ENCODE data around the gene ARIH2. TPM values are rescaled to one million over a fixed set of nuclear protein-coding genes. Genes with fewer than 3 reads are reported as not detected.

ARIH2 gene
- total RNA-seq, 1 experiment from 2014 or later = 106 TPM

DNA sequence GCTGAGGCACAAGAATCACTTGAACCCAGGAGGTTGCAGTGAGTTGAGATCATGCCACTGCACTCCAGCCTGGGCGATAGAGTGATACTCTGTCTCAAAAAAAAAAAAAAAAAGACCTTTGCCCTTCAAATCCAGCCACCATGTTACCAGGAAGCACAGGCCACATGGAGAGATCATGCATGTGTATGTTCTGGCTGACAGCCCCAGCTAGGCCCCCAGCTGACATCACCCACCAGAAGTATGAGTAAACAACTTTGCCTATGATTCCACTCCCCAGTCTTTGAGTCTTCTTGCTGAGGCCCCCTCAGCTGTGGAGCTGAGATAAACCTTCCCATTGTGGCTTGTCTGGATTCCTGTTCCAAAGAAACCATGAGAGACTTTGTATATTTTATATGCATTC is 3.3 kb upstream of the ARIH2 start:
- intact Hi-C loops (cut with micrococcal nuclease; ENCODE audit: unreplicated experiment) = loop anchor here (5.0 to 10.0 kb wide), 2 partner anchors 68 to 200 kb away; partner anchors contain the start of genes IP6K2 and PRKAR2A
- CTCF ChIA-PET = interaction anchor here (0.6 kb wide), 1 partner anchor 61 kb away, joined by 3 read pairs; no protein-coding TSS in a partner anchor

DNA sequence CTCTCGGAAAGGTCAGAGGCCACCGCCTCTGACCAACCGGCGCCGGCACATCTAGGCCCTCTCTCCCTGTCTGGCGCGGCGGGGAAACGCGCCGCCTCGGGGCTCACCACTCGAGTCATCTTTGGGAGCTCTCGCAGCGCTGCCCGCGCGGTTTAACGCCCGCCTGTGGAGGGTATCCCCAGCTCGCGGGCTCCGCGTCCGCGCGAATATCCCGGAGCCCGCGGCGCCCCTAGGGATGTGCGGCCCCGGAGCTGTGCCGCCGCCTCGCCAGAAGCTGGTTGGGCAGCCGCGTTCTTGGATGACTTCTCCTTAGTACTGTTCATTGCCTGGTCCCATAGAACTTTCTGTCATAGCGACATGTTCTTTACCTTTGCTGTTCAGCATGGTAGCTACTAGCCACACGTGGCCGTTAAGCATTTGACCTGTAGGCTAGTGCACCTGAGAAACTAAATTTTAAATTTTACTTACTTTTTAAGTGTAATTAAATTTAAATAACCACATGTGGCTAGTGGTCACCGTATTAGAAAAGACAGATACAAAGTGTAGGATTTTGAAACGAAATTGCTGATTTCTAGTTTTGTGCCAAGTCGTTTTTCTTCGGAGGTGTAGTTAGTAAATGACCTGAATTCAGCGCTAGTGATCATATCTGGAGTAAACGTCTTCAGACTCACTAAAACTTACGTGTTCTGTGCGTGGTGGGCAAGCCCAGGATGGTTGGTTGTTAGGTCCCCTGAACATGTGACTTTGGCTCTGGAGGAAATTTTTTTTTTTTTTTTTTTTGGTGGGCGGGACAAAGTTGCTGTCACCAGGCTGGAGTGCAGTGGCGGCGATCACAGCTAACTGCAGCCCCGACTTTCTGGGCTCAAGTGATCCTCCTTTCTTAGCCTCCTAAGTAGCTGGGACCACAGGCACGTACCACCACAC is 835 bp downstream of the ARIH2 start:
- TSS peak; percentile 54 for BruUV-seq (replicated peaks)
- peak; percentile 44 to 64 for DNase-seq
- intact Hi-C loops (cut with micrococcal nuclease; ENCODE audit: unreplicated experiment) = loop anchor here (2.0 to 10.0 kb wide), 3 partner anchors 21 to 205 kb away; partner anchors contain the start of genes IP6K2, PRKAR2A and SLC25A20
- H3K9me3 Mint-ChIP-seq (ENCODE audit: unreplicated experiment) = no peaks in the 10 kb centered on the region
- H3K4me3 Mint-ChIP-seq (ENCODE audit: unreplicated experiment) = peak overlapping the region; percentile 97
- peak overlapping the region; percentile 98 for H3K27ac Mint-ChIP-seq (ENCODE audit: unreplicated experiment)
- H3K9me3 ChIP-seq = no peaks in the 10 kb centered on the region
- H3K27me3 ChIP-seq (replicated peaks; ENCODE audit: control insufficient read depth, insufficient read depth, low read length) = no peaks in the 10 kb centered on the region
- ChIA-PET POLR2A (interaction anchor here (0.6 to 1.2 kb wide), 14 partner anchors 21 to 800 kb away, joined by 3 to 8 read pairs (median 6); partner anchors contain the start of genes IP6K2, SLC25A20 and WDR6), CTCF (interaction anchor here (0.6 to 1.2 kb wide), 4 partner anchors 50 to 363 kb away, joined by 3 to 7 read pairs (median 4); partner anchors contain the start of gene PFKFB4)
- peak overlapping the region; percentile 61 for H3K4me3 ChIP-seq (ENCODE audit: low read depth, low read length)
- no peaks in the 10 kb centered on the region for H3K36me3 ChIP-seq (ENCODE audit: control insufficient read depth, insufficient read depth, low read length)
- TF ChIP-seq, protein P1, sequence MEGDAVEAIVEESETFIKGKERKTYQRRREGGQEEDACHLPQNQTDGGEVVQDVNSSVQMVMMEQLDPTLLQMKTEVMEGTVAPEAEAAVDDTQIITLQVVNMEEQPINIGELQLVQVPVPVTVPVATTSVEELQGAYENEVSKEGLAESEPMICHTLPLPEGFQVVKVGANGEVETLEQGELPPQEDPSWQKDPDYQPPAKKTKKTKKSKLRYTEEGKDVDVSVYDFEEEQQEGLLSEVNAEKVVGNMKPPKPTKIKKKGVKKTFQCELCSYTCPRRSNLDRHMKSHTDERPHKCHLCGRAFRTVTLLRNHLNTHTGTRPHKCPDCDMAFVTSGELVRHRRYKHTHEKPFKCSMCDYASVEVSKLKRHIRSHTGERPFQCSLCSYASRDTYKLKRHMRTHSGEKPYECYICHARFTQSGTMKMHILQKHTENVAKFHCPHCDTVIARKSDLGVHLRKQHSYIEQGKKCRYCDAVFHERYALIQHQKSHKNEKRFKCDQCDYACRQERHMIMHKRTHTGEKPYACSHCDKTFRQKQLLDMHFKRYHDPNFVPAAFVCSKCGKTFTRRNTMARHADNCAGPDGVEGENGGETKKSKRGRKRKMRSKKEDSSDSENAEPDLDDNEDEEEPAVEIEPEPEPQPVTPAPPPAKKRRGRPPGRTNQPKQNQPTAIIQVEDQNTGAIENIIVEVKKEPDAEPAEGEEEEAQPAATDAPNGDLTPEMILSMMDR (IDR thresholded peaks at IDR 0.05; ENCODE audit: insufficient read depth in 1 of 2, low read depth in 1 of 2, low read length in 1 of 2, severe bottlenecking in 1 of 2, unreplicated experiment in 1 of 2) = no peak
- no peaks in the 10 kb centered on the region for H3K27me3 Mint-ChIP-seq (ENCODE audit: insufficient read depth, unreplicated experiment)
- H3K4me1 Mint-ChIP-seq (ENCODE audit: low read depth, unreplicated experiment) = no peaks in the 10 kb centered on the region
- H3K4me1 ChIP-seq = no peaks in the 10 kb centered on the region
- H3K36me3 Mint-ChIP-seq (ENCODE audit: insufficient read depth, unreplicated experiment) = peaks cover 46% of the 10 kb centered on the region

More for the DNA sequence above, 3.3 kb upstream of the ARIH2 start:
- Histone ChIP-seq H3K27me3 (replicated peaks; ENCODE audit: control insufficient read depth, insufficient read depth, low read length) (no peaks in the 10 kb centered on the region), H3K9me3 (no peaks in the 10 kb centered on the region), H3K4me1 (no peaks in the 10 kb centered on the region), H3K4me3 (ENCODE audit: low read depth, low read length) (no peak overlapping the region), H3K36me3 (ENCODE audit: control insufficient read depth, insufficient read depth, low read length) (no peaks in the 10 kb centered on the region)
- Mint-ChIP-seq H3K27ac (ENCODE audit: unreplicated experiment) (no peak overlapping the region), H3K36me3 (ENCODE audit: insufficient read depth, unreplicated experiment) (peaks cover 23% of the 10 kb centered on the region), H3K4me3 (ENCODE audit: unreplicated experiment) (no peak overlapping the region), H3K9me3 (ENCODE audit: unreplicated experiment) (no peaks in the 10 kb centered on the region), H3K4me1 (ENCODE audit: low read depth, unreplicated experiment) (no peaks in the 10 kb centered on the region), H3K27me3 (ENCODE audit: insufficient read depth, unreplicated experiment) (no peaks in the 10 kb centered on the region)
- BruUV-seq (replicated peaks) = no TSS peak
- POLR2A ChIA-PET = no interaction called here
- DNase-seq = no peak
- TF ChIP-seq, protein P1 (IDR thresholded peaks at IDR 0.05; ENCODE audit: insufficient read depth in 1 of 2, low read depth in 1 of 2, low read length in 1 of 2, severe bottlenecking in 1 of 2, unreplicated experiment in 1 of 2) = no peak

Data from Caco-2 (cell line).